Astrocyte (in vitro differentiated cells and primary cell): ENCODE data around the gene NFIL3. TPM values are rescaled to one million over a fixed set of nuclear protein-coding genes. Genes with fewer than 3 reads are reported as not detected.

ENCODE experiments used
- DNase-seq: peaks from one replicate; pipeline ENCODE4 v3.0.0-alpha.2; 2010; ENCODE audit warnings: low read depth
- FAIRE-seq: peaks from 2 replicates; lab custom pipeline; 2011; peaks lifted over from hg19 to GRCh38; lab: Jason Lieb, UNC
- H2AFZ ChIP-seq: 2 replicates; pipeline ENCODE4 v1.6.0; 2012; ENCODE audit warnings: low read depth, low read length, inconsistent platforms
- H3K27ac ChIP-seq: 2 replicates; pipeline ENCODE4 v1.5.1; 2011; ENCODE audit warnings: low read depth, low read length, inconsistent platforms
- H3K27me3 ChIP-seq: 2 replicates; pipeline ENCODE4 v1.6.0; 2011; ENCODE audit warnings: low read length, inconsistent platforms; ENCODE audit not compliant: insufficient read depth
- H3K36me3 ChIP-seq: 2 replicates; pipeline ENCODE4 v1.5.1; 2011; ENCODE audit warnings: low read length, inconsistent platforms; ENCODE audit not compliant: insufficient read depth
- H3K4me1 ChIP-seq: 2 replicates; pipeline ENCODE4 v1.5.1; 2011; ENCODE audit warnings: low read length, inconsistent platforms; ENCODE audit not compliant: insufficient read depth
- H3K4me2 ChIP-seq: 2 replicates; pipeline ENCODE4 v1.6.0; 2012; ENCODE audit warnings: low read length, inconsistent platforms
- H3K4me3 ChIP-seq: 2 replicates; pipeline ENCODE4 v1.5.1; 2011; ENCODE audit warnings: low read depth, mild to moderate bottlenecking, low read length, inconsistent platforms; ENCODE audit not compliant: insufficient read depth
- H3K79me2 ChIP-seq: 2 replicates; pipeline ENCODE4 v1.6.0; 2012; ENCODE audit warnings: mild to moderate bottlenecking, low read length, inconsistent platforms; ENCODE audit not compliant: insufficient read depth
- H3K9ac ChIP-seq: 2 replicates; pipeline ENCODE4 v1.6.0; 2012; ENCODE audit warnings: mild to moderate bottlenecking, low read length, inconsistent platforms
- H3K9me3 ChIP-seq: 2 replicates; pipeline ENCODE4 v1.5.1; 2012; ENCODE audit warnings: low read depth, mild to moderate bottlenecking, low read length, inconsistent platforms; ENCODE audit not compliant: insufficient read depth
- H4K20me1 ChIP-seq: 2 replicates; pipeline ENCODE4 v1.6.0; 2012; ENCODE audit warnings: low read length, inconsistent platforms; ENCODE audit not compliant: insufficient read depth
- H3K27ac Mint-ChIP-seq: one replicate; pipeline ENCODE4 v1.8.0; 2021; ENCODE audit warnings: mild to moderate bottlenecking, mixed read lengths; ENCODE audit not compliant: unreplicated experiment
- H3K27me3 Mint-ChIP-seq: one replicate; pipeline ENCODE4 v1.8.0; 2021; ENCODE audit warnings: low read depth, mixed read lengths; ENCODE audit not compliant: unreplicated experiment
- H3K36me3 Mint-ChIP-seq: one replicate; pipeline ENCODE4 v1.8.0; 2021; ENCODE audit warnings: low read depth, mixed read lengths; ENCODE audit not compliant: unreplicated experiment
- H3K4me1 Mint-ChIP-seq: one replicate; pipeline ENCODE4 v1.8.0; 2021; ENCODE audit warnings: low read depth, mixed read lengths; ENCODE audit not compliant: unreplicated experiment
- H3K4me3 Mint-ChIP-seq: one replicate; pipeline ENCODE4 v1.8.0; 2021; ENCODE audit warnings: mild to moderate bottlenecking, moderate library complexity, mixed read lengths; ENCODE audit not compliant: unreplicated experiment
- H3K9me3 Mint-ChIP-seq: one replicate; pipeline ENCODE4 v1.8.0; 2021; ENCODE audit warnings: mild to moderate bottlenecking, mixed read lengths; ENCODE audit not compliant: unreplicated experiment
- EZH2 ChIP-seq: IDR thresholded peaks from 2 replicates; pipeline ENCODE4 v1.6.1; 2012; ENCODE audit warnings: mild to moderate bottlenecking, low read length, inconsistent platforms; ENCODE audit not compliant: insufficient read depth
- total RNA-seq: library from RNA; stranded (reverse); gene quantifications from 2 replicates; pipeline ENCODE4 v1.2.1, GENCODE V29; 2021
- TF ChIP-seq, protein P1 (sequence below): IDR thresholded peaks from 2 replicates; pipeline ENCODE4 v1.5.1; 2011; ENCODE audit warnings: low read depth, mild to moderate bottlenecking, inconsistent platforms, low read length, moderate library complexity; ENCODE audit not compliant: insufficient read depth

The NFIL3 gene
- total RNA-seq, 1 donor from 2014 or later = 32.4 TPM

DNA sequence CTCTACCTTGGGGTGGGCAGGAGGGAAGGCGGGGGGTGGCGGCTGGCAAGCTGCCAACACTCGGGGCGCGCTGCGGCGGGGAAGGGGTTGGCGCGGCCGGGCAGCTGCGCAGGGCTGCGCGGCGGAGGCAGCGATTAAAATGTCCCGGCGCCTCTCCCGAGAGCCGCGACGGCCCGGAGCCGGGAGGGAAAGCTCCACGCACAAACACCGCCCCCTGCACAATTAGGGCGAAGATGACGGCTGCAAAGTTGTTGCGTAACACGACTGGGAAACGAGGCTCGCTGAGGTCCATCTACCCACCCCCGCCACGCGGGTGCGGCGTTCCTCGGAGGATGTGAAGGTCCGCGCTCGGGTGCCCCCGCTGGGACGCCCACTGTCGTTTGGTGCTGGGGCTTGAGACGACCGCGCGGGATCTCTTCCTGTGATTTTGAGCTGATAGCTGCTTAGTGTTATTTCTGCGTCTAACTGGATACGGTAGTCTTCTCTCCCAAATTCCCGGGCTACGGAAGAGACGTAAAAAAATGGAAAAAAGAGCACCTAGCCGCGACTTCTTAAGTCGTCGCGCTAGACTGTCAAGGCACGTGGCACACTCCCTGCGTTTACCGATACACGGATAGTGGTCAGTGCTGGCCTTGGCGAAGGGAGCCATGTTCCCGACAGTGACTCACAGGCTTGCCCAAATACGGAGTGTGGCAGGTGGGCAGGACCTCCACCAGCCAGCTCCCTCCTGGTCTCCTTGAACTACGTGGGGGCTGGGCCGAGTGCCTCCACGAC is 958 bp upstream of the NFIL3 start:
- Histone ChIP-seq H2AFZ (peak overlapping the region; percentile 77), H3K4me2 (peak overlapping the region; percentile 96), H3K4me1 (peaks cover 23% of the 10 kb centered on the region), H4K20me1 (peaks cover 22% of the 10 kb centered on the region), H3K36me3 (no peaks in the 10 kb centered on the region), H3K27me3 (no peaks in the 10 kb centered on the region), H3K9me3 (no peaks in the 10 kb centered on the region), H3K4me3 (peak overlapping the region; percentile 73), H3K79me2 (peaks cover 37% of the 10 kb centered on the region), H3K27ac (peak overlapping the region; percentile 81), H3K9ac (peak overlapping the region; percentile 95)
- H3K9me3 Mint-ChIP-seq = no peaks in the 10 kb centered on the region
- no peaks in the 10 kb centered on the region for H3K36me3 Mint-ChIP-seq
- peak overlapping the region; percentile 87 for H3K4me3 Mint-ChIP-seq
- H3K27me3 Mint-ChIP-seq = peaks cover 6% of the 10 kb centered on the region
- DNase-seq (peak; percentile 76), FAIRE-seq (no peak)
- H3K27ac Mint-ChIP-seq = peak overlapping the region; percentile 96
- H3K4me1 Mint-ChIP-seq = peaks cover 20% of the 10 kb centered on the region
- TF ChIP-seq, protein P1, sequence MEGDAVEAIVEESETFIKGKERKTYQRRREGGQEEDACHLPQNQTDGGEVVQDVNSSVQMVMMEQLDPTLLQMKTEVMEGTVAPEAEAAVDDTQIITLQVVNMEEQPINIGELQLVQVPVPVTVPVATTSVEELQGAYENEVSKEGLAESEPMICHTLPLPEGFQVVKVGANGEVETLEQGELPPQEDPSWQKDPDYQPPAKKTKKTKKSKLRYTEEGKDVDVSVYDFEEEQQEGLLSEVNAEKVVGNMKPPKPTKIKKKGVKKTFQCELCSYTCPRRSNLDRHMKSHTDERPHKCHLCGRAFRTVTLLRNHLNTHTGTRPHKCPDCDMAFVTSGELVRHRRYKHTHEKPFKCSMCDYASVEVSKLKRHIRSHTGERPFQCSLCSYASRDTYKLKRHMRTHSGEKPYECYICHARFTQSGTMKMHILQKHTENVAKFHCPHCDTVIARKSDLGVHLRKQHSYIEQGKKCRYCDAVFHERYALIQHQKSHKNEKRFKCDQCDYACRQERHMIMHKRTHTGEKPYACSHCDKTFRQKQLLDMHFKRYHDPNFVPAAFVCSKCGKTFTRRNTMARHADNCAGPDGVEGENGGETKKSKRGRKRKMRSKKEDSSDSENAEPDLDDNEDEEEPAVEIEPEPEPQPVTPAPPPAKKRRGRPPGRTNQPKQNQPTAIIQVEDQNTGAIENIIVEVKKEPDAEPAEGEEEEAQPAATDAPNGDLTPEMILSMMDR = no peak
- no peak for TF ChIP-seq EZH2

DNA sequence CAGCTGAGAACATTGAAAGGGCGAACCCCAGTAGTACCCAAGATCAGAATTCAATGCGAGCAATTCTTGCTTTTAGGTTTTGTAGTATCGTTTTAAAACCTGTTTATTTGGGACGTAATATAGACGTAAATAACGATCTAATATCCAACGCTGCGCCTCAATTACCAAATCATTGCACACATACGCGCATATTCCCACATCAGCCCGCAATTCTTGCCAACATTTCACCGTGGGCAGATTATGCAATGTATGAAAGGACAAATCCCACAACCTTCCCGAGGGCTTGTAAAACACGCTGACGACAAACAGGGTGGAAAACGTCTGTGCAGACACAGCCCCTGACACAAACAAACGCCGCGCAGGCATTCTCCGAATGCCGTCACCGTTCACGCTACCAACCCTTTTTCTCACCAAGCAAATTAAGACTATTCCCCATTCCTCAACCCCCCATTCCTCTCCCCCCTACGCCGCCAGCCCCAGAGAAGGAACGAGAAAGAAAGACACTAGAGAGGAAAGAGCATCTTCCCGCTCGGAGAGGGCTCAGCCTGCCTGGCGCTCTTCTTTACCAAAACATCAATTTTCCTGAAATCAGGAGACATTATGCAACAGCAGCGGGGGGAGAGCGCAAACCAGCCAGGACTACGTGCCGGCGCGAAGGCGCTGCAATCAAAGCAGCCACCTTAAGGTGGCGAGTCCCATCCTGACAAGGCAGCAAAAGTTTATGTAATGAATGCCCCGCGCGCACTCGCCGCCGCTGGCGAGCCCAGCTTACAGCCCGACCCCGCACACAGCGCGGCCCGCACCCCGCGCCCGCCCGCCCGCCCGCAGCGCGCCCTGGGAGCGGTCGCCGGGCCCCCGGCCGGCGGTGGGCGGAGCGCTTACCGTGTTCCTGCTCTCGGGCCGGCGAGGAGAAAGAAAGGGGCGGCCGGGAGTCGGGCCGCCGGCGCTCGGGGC is 597 bp downstream of the NFIL3 start:
- Histone ChIP-seq H3K4me3 (peak overlapping the region; percentile 81), H4K20me1 (peaks cover 22% of the 10 kb centered on the region), H3K27me3 (no peaks in the 10 kb centered on the region), H3K4me1 (peaks cover 31% of the 10 kb centered on the region), H2AFZ (peak overlapping the region; percentile 30), H3K36me3 (no peaks in the 10 kb centered on the region), H3K4me2 (peak overlapping the region; percentile 87), H3K27ac (peak overlapping the region; percentile 92), H3K79me2 (peaks cover 53% of the 10 kb centered on the region), H3K9me3 (no peaks in the 10 kb centered on the region), H3K9ac (peak overlapping the region; percentile 97)
- Mint-ChIP-seq H3K27me3 (no peaks in the 10 kb centered on the region), H3K36me3 (no peaks in the 10 kb centered on the region), H3K27ac (peak overlapping the region; percentile 99), H3K4me3 (peak overlapping the region; percentile 99), H3K4me1 (peaks cover 28% of the 10 kb centered on the region), H3K9me3 (no peaks in the 10 kb centered on the region)
- TF ChIP-seq EZH2 = no peak
- TF ChIP-seq, protein P1 = no peak
- FAIRE-seq (no peak), DNase-seq (peak; percentile 79)
